ENCODE data around the gene TCF19.
"Not testable (repeated sequence)": the region's sequence is repeated elsewhere in the genome, so short reads cannot be mapped to it uniquely, and the experiment has no call there.

TCF19 gene

DNA sequence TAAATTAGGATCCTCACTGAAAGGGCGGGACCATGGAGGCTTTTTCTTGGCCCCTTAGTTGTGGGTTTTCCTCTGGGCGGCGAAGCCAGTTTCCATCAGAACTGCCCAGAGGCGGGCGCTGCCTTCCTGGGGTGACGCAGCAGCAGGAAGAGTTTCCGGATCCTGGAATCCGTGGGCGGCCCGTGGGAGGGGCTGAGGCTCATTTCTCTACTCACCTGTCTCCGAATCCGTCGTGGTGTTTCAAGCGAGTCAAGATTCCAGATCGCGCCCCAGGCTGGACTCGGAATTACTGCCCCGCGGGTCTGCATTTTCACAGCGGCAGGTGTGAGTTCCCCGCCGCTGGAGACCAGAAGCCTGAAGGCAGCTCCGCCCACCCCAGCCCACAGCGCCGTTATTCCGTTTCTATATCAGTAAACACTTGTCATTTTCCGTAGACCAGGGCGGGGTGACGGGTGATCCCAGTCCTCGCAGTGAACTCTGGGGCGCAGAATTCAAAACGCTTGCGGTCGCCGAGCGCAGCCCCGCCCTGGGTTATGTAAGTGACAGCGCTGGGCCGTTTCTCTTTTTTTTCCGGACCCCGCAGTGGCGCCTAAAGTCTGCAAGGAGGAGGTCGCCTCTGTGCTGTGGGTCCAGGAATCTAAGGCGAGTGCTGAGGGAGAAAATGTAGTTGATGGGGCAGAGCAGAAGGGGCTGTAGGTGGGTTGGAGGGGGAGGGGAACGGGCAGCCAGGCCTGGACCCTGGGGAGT, 39.3 kb downstream of the TCF19 start:
- TF ChIP-seq, protein P1, sequence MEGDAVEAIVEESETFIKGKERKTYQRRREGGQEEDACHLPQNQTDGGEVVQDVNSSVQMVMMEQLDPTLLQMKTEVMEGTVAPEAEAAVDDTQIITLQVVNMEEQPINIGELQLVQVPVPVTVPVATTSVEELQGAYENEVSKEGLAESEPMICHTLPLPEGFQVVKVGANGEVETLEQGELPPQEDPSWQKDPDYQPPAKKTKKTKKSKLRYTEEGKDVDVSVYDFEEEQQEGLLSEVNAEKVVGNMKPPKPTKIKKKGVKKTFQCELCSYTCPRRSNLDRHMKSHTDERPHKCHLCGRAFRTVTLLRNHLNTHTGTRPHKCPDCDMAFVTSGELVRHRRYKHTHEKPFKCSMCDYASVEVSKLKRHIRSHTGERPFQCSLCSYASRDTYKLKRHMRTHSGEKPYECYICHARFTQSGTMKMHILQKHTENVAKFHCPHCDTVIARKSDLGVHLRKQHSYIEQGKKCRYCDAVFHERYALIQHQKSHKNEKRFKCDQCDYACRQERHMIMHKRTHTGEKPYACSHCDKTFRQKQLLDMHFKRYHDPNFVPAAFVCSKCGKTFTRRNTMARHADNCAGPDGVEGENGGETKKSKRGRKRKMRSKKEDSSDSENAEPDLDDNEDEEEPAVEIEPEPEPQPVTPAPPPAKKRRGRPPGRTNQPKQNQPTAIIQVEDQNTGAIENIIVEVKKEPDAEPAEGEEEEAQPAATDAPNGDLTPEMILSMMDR (IDR thresholded peaks at IDR 0.05; ENCODE audit: insufficient read depth, low read depth, low read length, missing control alignments): no peak
- H3K4me3 ChIP-seq (ENCODE audit: low read length): peak overlapping the region; percentile 68
- DNase-seq (ENCODE audit: low read depth): peak; percentile 90

GRCh38 chr6:31199105-31199452, 40.7 kb downstream of the TCF19 start:
- DNase-seq (ENCODE audit: low read depth); H3K4me3 ChIP-seq (ENCODE audit: low read length): not testable (repeated sequence)

GRCh38 chr6:31202259-31203166, 44.1 kb downstream of the TCF19 start:
- no peak overlapping the region for H3K4me3 ChIP-seq (ENCODE audit: low read length)
- peak; percentile 67 for DNase-seq (ENCODE audit: low read depth)
- TF ChIP-seq, protein P1 (IDR thresholded peaks at IDR 0.05; ENCODE audit: insufficient read depth, low read depth, low read length, missing control alignments): no peak

DNA sequence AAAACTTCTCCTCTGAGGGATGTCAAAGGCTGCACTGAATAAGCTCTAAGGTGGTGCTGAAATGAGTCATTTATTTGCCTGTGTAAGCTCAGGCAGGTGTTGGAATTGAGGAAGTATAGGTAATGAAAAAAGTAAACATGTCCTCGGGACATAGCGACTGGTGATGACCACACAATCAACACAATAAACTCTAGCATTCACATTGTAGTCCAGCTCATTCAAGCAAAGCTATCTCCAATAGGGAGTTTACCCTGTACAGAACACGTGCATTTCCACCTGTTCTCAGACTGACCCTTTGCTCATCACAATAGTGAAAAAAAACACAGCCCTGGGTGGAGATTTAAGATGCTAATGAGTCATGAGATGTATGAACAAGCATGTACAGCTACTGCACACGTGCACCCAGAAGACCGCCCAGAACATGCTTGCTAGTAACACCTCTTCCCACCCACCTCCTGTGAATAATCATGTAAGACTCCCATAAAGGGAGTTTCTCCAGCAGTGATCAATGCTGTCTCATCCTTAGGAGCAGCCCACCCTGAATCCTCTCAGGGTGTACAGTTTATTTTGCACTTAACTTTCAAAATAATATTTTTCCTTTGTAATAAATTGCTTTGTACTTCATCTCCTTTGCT, 45.1 kb downstream of the TCF19 start:
- peak; percentile 96 for DNase-seq (ENCODE audit: low read depth)
- TF ChIP-seq, protein P1 (IDR thresholded peaks at IDR 0.05; ENCODE audit: insufficient read depth, low read depth, low read length, missing control alignments): no peak
- H3K4me3 ChIP-seq (ENCODE audit: low read length): no peak overlapping the region

GRCh38 chr6:31204751-31205145, 46.4 kb downstream of the TCF19 start:
- H3K4me3 ChIP-seq (ENCODE audit: low read length): no peak overlapping the region
- DNase-seq (ENCODE audit: low read depth): no peak
- TF ChIP-seq, protein P1 (IDR thresholded peaks at IDR 0.05; ENCODE audit: insufficient read depth, low read depth, low read length, missing control alignments): no peak

GRCh38 chr6:31205638-31206037, 47.2 kb downstream of the TCF19 start:
- TF ChIP-seq, protein P1 (IDR thresholded peaks at IDR 0.05; ENCODE audit: insufficient read depth, low read depth, low read length, missing control alignments): no peak
- no peak for DNase-seq (ENCODE audit: low read depth)

DNA sequence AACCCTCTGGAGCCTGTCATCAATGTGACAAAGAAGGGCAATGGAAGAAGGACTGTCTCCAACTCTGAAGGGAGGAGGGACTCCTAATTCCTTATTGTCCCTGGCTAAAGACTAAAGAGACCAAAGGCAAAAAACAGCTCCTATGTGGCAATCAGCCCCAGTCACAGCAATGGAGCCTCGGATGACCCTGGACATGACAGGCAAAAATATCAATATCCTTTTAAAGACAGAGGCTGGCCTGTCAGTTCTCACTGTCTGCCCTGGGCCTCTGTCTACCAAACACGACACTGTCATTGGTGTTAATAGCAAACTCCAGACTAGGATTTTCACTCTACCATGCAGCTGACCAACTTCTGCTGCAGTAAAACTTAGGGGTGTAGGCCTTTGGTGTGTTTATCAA, 50.1 kb downstream of the TCF19 start:
- DNase-seq (ENCODE audit: low read depth): no peak
- TF ChIP-seq, protein P1 (IDR thresholded peaks at IDR 0.05; ENCODE audit: insufficient read depth, low read depth, low read length, missing control alignments): no peak
- H3K4me3 ChIP-seq (ENCODE audit: low read length): no peak overlapping the region

More at GRCh38 chr6:31205638-31206037, 47.2 kb downstream of the TCF19 start:
- no peak overlapping the region for H3K4me3 ChIP-seq (ENCODE audit: low read length)
